Panc1 (cell line): ENCODE measurements around the gene FGF23. TPM values are rescaled to one million over a fixed set of nuclear protein-coding genes. Genes with fewer than 3 reads are reported as not detected.

Experiments used
- ATAC-seq: fragments of 200-7000 bp; cut with Tn5 transposase; 2 replicates; pipeline ENCODE4 v1.9.1; 2020; ENCODE audit warnings: mild to moderate bottlenecking, moderate library complexity
- BruUV-seq: library from RNA; stranded (reverse); fragments of 400-500 nt; replicated peaks from 2 replicates; lab custom pipeline; 2021; lab: Mats Ljungman, UMichigan
- CTCF ChIA-PET: fragments of 300-600 bp; sonication (Branson Sonifier 250); formaldehyde crosslinking; loops from one replicate; lab custom pipeline; 2022; ENCODE audit warnings: antibody characterized with exemption; lab: Charles Lee
- POLR2A ChIA-PET: fragments of 300-600 bp; sonication (Branson Sonifier 250); formaldehyde crosslinking; loops from one replicate; lab custom pipeline; 2022; ENCODE audit warnings: antibody characterized with exemption; lab: Charles Lee
- DNase-seq: peaks from one replicate; pipeline ENCODE4 v3.0.0-alpha.2; 2010; ENCODE audit warnings: low read depth, low spot score
- H3K27ac ChIP-seq: 2 replicates; pipeline ENCODE4 v1.5.1; 2011; ENCODE audit warnings: mild to moderate bottlenecking, low read length, inconsistent platforms
- H3K27me3 ChIP-seq: fragments of 200-500 bp; sonication (Bioruptor generic); 2 replicates; pipeline ENCODE4 v1.6.0; 2014; ENCODE audit warnings: low read length, inconsistent platforms; ENCODE audit not compliant: control insufficient read depth, insufficient read depth
- H3K36me3 ChIP-seq: fragments of 200-500 bp; sonication (Bioruptor generic); 2 replicates; pipeline ENCODE4 v1.5.1; 2014; ENCODE audit warnings: inconsistent platforms, mild to moderate bottlenecking, low read length, moderate library complexity; ENCODE audit not compliant: control insufficient read depth, insufficient read depth
- H3K4me1 ChIP-seq: 2 replicates; pipeline ENCODE4 v1.5.1; 2011; ENCODE audit warnings: inconsistent platforms, mild to moderate bottlenecking, low read length, moderate library complexity; ENCODE audit not compliant: control insufficient read depth, insufficient read depth
- H3K4me3 ChIP-seq, 2 experiments: 2 replicates each; pipeline ENCODE4 v1.5.1; 2011 to 2012; ENCODE audit warnings: low read depth in 2 of 2, low read length in 2 of 2, mild to moderate bottlenecking in 2 of 2, inconsistent platforms in 1 of 2, moderate library complexity in 1 of 2
- H3K9me3 ChIP-seq: fragments of 200-500 bp; sonication (Bioruptor generic); 2 replicates; pipeline ENCODE4 v1.5.1; 2014; ENCODE audit warnings: low read depth, mild to moderate bottlenecking, inconsistent platforms, low read length, moderate library complexity; ENCODE audit not compliant: control insufficient read depth, insufficient read depth
- CTCF ChIP-seq: fragments of 450-650 bp; IDR thresholded peaks from 2 replicates; pipeline ENCODE4 v1.5.1; 2017; ENCODE audit warnings: mild to moderate bottlenecking
- POLR2AphosphoS5 ChIP-seq: IDR thresholded peaks from 2 replicates; pipeline ENCODE4 v1.6.1; 2012; ENCODE audit warnings: mild to moderate bottlenecking, low read depth, low read length, moderate library complexity
- REST ChIP-seq, 2 experiments: IDR thresholded peaks; 2 replicates each; pipeline ENCODE4 v1.6.1; 2011 to 2012; ENCODE audit warnings: low read depth in 2 of 2, control low read depth in 1 of 2, low read length in 1 of 2, mild to moderate bottlenecking in 1 of 2, moderate library complexity in 1 of 2; ENCODE audit not compliant: insufficient read depth in 1 of 2
- SIN3A ChIP-seq: IDR thresholded peaks from 2 replicates; pipeline ENCODE4 v1.6.1; 2012; ENCODE audit warnings: low read depth, mild to moderate bottlenecking, low read length, moderate library complexity, borderline replicate concordance; ENCODE audit not compliant: insufficient read depth
- TCF7L2 ChIP-seq: IDR thresholded peaks from 2 replicates; pipeline ENCODE4 v1.6.1; 2011; ENCODE audit warnings: mild to moderate bottlenecking, low read depth, low read length, inconsistent platforms
- in situ Hi-C: cut with HindIII; loops from 2 replicates; pipeline ENCODE4 v1.10.0; 2016; ENCODE audit warnings: low sequenced_read_pairs, low pct_unique_long_range_greater_than_20kb
- intact Hi-C: fragments of 100-400 bp; cut with micrococcal nuclease; formaldehyde crosslinking; loops from one replicate; pipeline ENCODE4 v1.10.0; 2022; ENCODE audit not compliant: unreplicated experiment
- total RNA-seq: library from RNA; stranded (reverse); gene quantifications from one replicate; pipeline ENCODE4 v1.2.1, GENCODE V29; 2021; ENCODE audit not compliant: unreplicated experiment

FGF23 gene
- total RNA-seq, 1 experiment from 2014 or later, result not detected

GRCh38 chr12:4327293-4327692 is 52.2 kb downstream of the FGF23 start:
- in situ Hi-C loops (no loop called here), intact Hi-C loops (no loop called here)
- Histone ChIP-seq H3K4me3 (no peak overlapping the region), H3K4me1 (no peaks in the 10 kb centered on the region), H3K27ac (no peak overlapping the region), H3K9me3 (no peaks in the 10 kb centered on the region), H3K27me3 (no peaks in the 10 kb centered on the region), H3K36me3 (peaks cover 2% of the 10 kb centered on the region; the same call in 1 of the 2 replicates)
- ATAC-seq (no peak), DNase-seq (no peak)
- POLR2A ChIA-PET, result no interaction called here
- CTCF ChIA-PET, result interaction anchor here (0.7 kb wide), 2 partner anchors 13 to 534 kb away, joined by 7 read pairs; no protein-coding TSS in a partner anchor
- TF ChIP-seq TCF7L2, result no peak
- no peak for TF ChIP-seq CTCF
- no peak for TF ChIP-seq SIN3A
- no peak for TF ChIP-seq REST (IDR thresholded peaks at IDR 0.05; ENCODE audit: insufficient read depth in 1 of 2, low read depth in 2 of 2, low read length in 1 of 2)
- TF ChIP-seq POLR2AphosphoS5, result no peak
- BruUV-seq, result no TSS peak

DNA sequence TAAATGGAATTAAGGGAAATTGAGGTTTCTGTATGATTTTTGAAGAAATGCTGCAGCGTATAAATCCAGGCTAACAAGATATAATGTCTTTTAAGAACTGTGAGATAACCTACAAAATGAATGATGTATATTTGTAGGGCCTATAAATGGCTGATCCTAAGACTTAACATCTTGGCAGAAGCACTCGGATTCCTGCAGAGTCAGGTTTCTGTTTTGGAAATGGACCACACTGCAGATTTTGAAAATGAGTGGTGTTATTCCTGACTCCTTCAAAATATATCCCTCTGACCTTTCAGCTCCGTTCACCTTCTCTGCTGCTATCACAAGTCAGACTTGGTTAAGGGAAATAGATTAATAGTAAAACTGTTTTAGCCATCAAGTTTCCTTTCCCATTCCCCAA is 53.5 kb downstream of the FGF23 start:
- DNase-seq (no peak), ATAC-seq (no peak)
- TF ChIP-seq POLR2AphosphoS5, result no peak
- no peak for TF ChIP-seq REST (IDR thresholded peaks at IDR 0.05; ENCODE audit: insufficient read depth in 1 of 2, low read depth in 2 of 2, low read length in 1 of 2)
- no peak for TF ChIP-seq TCF7L2
- TF ChIP-seq CTCF, result no peak
- TF ChIP-seq SIN3A, result no peak
- no peaks in the 10 kb centered on the region for H3K27me3 ChIP-seq
- H3K36me3 ChIP-seq, result peaks cover 3% of the 10 kb centered on the region
- H3K4me1 ChIP-seq, result no peaks in the 10 kb centered on the region
- CTCF ChIA-PET, result no interaction called here
- in situ Hi-C loops (no loop called here), intact Hi-C loops (no loop called here)
- POLR2A ChIA-PET, result no interaction called here
- H3K4me3 ChIP-seq, result no peak overlapping the region
- BruUV-seq, result no TSS peak
- no peak overlapping the region for H3K27ac ChIP-seq
- H3K9me3 ChIP-seq, result no peaks in the 10 kb centered on the region
